H1 (cell line): ENCODE results near the gene DAB2IP. TPM values are rescaled to one million over a fixed set of nuclear protein-coding genes. Genes with fewer than 3 reads are reported as not detected.

Experiments
- POLR2AphosphoS5 ChIP-seq: IDR thresholded peaks from 2 replicates; pipeline ENCODE4 v1.6.1; 2011; ENCODE audit warnings: low read depth, low read length
- SIRT6 ChIP-seq: IDR thresholded peaks from one replicate; pipeline ENCODE4 v1.7.1; 2012; ENCODE audit warnings: low read length, inconsistent platforms
- polyA plus RNA-seq, 7 experiments: library from polyadenylated mRNA; depleted of rRNA in 3 of 7; stranded (reverse) in 5 of 7; unstranded in 2 of 7; fragments of >200 nt in 5 of 7; fragments of 200-250 nt in 2 of 7; gene quantifications; 1 replicate in 5 of 7; 2 replicates in 1 of 7; 4 replicates in 1 of 7; pipeline versions ENCODE4 v1.2.1 to v1.2.3, GENCODE V29; 2011 to 2013; ENCODE audit warnings: missing spikeins in 2 of 7, mixed read lengths in 2 of 7
- total RNA-seq: library from RNA; stranded (reverse); fragmentation: NEBNext Ultra II Directional; extraction: Animal tissue kit (Norgen Biotek cat#: 25700); gene quantifications from 2 replicates; pipeline ENCODE4 v1.2.1, GENCODE V29; 2021
- TF ChIP-seq, protein P1 (sequence below): IDR thresholded peaks from 2 replicates; pipeline ENCODE4 v1.6.1; 2011; ENCODE audit warnings: low read depth, mild to moderate bottlenecking, low read length; ENCODE audit not compliant: insufficient read depth
- TF ChIP-seq, protein P2 (sequence below): IDR thresholded peaks from 2 replicates; pipeline ENCODE4 v1.6.1; 2012; ENCODE audit warnings: low read length, inconsistent platforms

DAB2IP gene
- total and polyA plus RNA-seq, 2 of the 8 experiments (the other 6 are each of a cell fraction or from before 2014, with no cell fraction given) = 19.7 to 39.5 TPM

DNA sequence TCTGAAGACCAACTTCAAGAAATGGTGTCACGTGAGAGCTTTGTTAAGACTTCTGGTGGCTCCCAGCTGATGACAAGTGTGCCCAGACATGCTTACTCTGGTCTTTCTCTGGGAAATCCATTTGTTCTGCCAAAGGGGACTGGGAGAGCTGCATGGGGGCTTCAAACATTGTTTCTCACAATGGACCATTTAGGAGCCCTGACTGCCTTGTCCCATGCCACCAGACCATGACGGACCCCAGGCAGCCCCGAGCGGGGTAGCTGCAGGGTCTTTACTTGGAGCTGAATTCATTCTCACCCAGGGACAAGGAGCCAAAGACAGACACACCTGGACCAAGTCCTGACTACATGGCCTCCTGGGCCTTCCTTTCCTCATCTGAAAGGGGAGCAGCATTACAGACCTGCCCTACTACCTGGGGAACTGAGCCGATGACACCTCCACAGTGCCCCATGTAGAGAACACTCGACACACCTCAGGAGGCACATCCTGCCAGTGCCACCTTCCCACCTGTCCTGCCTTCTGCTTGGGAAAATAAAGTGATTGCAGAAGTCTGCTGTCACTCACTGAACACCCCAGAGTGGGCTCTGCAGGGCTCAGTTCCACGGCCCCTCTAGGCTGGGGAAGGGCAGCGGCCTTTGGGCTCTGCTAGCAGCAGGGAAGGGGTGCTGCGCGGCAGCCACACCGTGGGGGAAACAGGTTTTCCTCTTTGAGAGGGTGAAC lies 169.0 kb downstream of the DAB2IP start (continued):
- TF ChIP-seq, protein P1, sequence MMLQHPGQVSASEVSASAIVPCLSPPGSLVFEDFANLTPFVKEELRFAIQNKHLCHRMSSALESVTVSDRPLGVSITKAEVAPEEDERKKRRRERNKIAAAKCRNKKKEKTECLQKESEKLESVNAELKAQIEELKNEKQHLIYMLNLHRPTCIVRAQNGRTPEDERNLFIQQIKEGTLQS = no peak
- TF ChIP-seq POLR2AphosphoS5 = no peak
- TF ChIP-seq, protein P2, sequence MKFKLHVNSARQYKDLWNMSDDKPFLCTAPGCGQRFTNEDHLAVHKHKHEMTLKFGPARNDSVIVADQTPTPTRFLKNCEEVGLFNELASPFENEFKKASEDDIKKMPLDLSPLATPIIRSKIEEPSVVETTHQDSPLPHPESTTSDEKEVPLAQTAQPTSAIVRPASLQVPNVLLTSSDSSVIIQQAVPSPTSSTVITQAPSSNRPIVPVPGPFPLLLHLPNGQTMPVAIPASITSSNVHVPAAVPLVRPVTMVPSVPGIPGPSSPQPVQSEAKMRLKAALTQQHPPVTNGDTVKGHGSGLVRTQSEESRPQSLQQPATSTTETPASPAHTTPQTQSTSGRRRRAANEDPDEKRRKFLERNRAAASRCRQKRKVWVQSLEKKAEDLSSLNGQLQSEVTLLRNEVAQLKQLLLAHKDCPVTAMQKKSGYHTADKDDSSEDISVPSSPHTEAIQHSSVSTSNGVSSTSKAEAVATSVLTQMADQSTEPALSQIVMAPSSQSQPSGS = no peak
- TF ChIP-seq SIRT6 = no peak
